Breast epithelium (tissue), 4 donors: Measurements from ENCODE around the gene STAU1. TPM values are rescaled to one million over a fixed set of nuclear protein-coding genes. Genes with fewer than 3 reads are reported as not detected.
"Not testable (repeated sequence)": the region's sequence is repeated elsewhere in the genome, so short reads cannot be mapped to it uniquely, and the experiment has no call there.

Source experiments
- DNase-seq, 2 donors: peaks; one replicate each; pipeline ENCODE4 v3.0.0-alpha.2; 2019; ENCODE audit warnings: low spot score in 2 of 2
- H3K27ac ChIP-seq, 2 donors: fragments of 200-600 bp; sonication (generic) in 1 of 2; one replicate each; pipeline ENCODE4 v1.5.1; 2016 to 2019; ENCODE audit warnings: mild to moderate bottlenecking in 1 of 2
- H3K27me3 ChIP-seq, 2 donors: fragments of 200-600 bp; sonication (generic) in 1 of 2; one replicate each; pipeline versions ENCODE4 v1.5.1 to v1.6.0; 2017 to 2019; ENCODE audit warnings: control low read depth in 1 of 2, mild to moderate bottlenecking in 1 of 2
- H3K36me3 ChIP-seq: fragments of 200-600 bp; one replicate; pipeline ENCODE4 v1.5.1; 2019
- H3K4me1 ChIP-seq, 2 donors: fragments of 200-600 bp; sonication (generic); one replicate each; pipeline ENCODE4 v1.5.1; 2016 to 2019; ENCODE audit warnings: control low read depth in 1 of 2
- H3K4me3 ChIP-seq, 3 donors: fragments of 200-600 bp; sonication (generic); 1 replicate in 2 of 3; 2 replicates in 1 of 3; pipeline ENCODE4 v1.5.1; 2016 to 2019; ENCODE audit warnings: mild to moderate bottlenecking in 3 of 3, moderate library complexity in 2 of 3
- H3K9me3 ChIP-seq, 2 donors: fragments of 200-600 bp; sonication (generic) in 1 of 2; one replicate each; pipeline ENCODE4 v1.5.1; 2016 to 2019; ENCODE audit warnings: control low read depth in 1 of 2
- POLR2A ChIP-seq: fragments of 450-650 bp; IDR thresholded peaks from one replicate; pipeline ENCODE4 v1.6.1; 2016; ENCODE audit warnings: antibody characterized with exemption, mild to moderate bottlenecking, moderate library complexity
- POLR2AphosphoS5 ChIP-seq, 3 donors: sonication (generic); formaldehyde crosslinking; IDR thresholded peaks; one replicate each; pipeline ENCODE4 v1.6.1; 2017; ENCODE audit warnings: antibody characterized with exemption in 3 of 3
- intact Hi-C: fragments of 100-400 bp; cut with DNase I; formaldehyde crosslinking; loops from one replicate; pipeline ENCODE4 v1.15.1; 2023; ENCODE audit warnings: low total_unique reads
- total RNA-seq, 3 donors: library from RNA; depleted of rRNA; stranded (reverse); fragments of >200 nt; gene quantifications; one replicate each; pipeline ENCODE4 v1.1.0, GENCODE V29; 2016
- TF ChIP-seq, protein P1 (sequence below), 3 donors: fragments of 450-650 bp; IDR thresholded peaks; one replicate each; pipeline ENCODE4 v1.5.1; 2016 to 2017; ENCODE audit warnings: antibody characterized with exemption in 3 of 3, mild to moderate bottlenecking in 3 of 3, moderate library complexity in 3 of 3

STAU1 gene
- total RNA-seq, 3 donors from 2014 or later, result 79.8 to 85.2 (median 79.9) TPM

DNA sequence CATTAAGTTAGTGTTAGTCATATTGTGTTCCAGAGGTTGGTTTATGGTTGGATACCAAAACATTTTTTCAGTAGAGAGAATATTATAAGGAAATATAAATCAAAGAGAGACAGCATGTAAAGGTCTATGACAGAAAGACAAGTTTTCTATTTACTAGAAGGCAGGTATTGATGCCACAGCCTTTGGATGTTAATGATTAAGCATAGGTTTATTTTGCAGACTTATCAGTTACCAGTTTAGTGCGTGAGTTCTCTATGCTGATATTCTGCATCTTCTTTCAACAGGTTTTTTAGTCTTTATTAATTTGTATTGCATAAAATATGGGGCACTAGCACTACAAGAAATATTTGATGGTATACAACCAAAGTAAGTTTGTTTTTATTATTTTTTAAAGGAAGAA is 96.4 kb downstream of the STAU1 start:
- no peaks in the 10 kb centered on the region for H3K27me3 ChIP-seq
- no peaks in the 10 kb centered on the region for H3K4me1 ChIP-seq
- intact Hi-C loops, result no loop called here
- no peaks in the 10 kb centered on the region for H3K9me3 ChIP-seq
- TF ChIP-seq POLR2AphosphoS5 (IDR thresholded peaks at IDR 0.05) (no peak), POLR2A (no peak)
- TF ChIP-seq, protein P1, sequence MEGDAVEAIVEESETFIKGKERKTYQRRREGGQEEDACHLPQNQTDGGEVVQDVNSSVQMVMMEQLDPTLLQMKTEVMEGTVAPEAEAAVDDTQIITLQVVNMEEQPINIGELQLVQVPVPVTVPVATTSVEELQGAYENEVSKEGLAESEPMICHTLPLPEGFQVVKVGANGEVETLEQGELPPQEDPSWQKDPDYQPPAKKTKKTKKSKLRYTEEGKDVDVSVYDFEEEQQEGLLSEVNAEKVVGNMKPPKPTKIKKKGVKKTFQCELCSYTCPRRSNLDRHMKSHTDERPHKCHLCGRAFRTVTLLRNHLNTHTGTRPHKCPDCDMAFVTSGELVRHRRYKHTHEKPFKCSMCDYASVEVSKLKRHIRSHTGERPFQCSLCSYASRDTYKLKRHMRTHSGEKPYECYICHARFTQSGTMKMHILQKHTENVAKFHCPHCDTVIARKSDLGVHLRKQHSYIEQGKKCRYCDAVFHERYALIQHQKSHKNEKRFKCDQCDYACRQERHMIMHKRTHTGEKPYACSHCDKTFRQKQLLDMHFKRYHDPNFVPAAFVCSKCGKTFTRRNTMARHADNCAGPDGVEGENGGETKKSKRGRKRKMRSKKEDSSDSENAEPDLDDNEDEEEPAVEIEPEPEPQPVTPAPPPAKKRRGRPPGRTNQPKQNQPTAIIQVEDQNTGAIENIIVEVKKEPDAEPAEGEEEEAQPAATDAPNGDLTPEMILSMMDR (IDR thresholded peaks at IDR 0.05), result no peak
- no peak overlapping the region for H3K4me3 ChIP-seq
- H3K27ac ChIP-seq, result no peak overlapping the region
- peaks cover 4% of the 10 kb centered on the region for H3K36me3 ChIP-seq
- no peak for DNase-seq

GRCh38 chr20:49091104-49091503 is 97.0 kb downstream of the STAU1 start:
- H3K4me3 ChIP-seq, result no peak overlapping the region
- peaks cover under 1% of the 10 kb centered on the region for H3K36me3 ChIP-seq
- no peaks in the 10 kb centered on the region for H3K4me1 ChIP-seq
- TF ChIP-seq, protein P1 (IDR thresholded peaks at IDR 0.05), result no peak
- no peak for TF ChIP-seq POLR2A
- TF ChIP-seq POLR2AphosphoS5 (IDR thresholded peaks at IDR 0.05), result no peak
- no peaks in the 10 kb centered on the region for H3K27me3 ChIP-seq
- no peak overlapping the region for H3K27ac ChIP-seq
- intact Hi-C loops, result no loop called here
- H3K9me3 ChIP-seq, result no peaks in the 10 kb centered on the region
- no peak for DNase-seq

DNA sequence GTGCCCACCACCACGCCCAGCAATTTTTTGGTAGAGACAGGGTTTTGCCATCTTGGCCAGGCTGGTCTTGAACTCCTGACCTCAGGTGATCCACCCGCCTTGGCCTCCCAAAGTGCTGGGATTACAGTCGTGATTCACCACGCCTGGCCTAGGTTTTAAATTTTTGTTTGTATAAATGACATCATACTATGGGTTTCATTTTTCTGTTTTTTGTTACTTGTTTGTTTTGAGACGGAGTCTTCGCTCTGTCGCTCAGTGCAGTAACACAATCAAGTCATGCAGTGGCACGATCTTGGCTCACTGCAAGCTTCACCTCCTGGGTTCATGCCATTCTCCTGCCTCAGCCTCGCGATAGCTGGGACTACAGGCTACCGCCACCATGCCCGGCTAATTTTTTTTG is 105.8 kb downstream of the STAU1 start:
- DNase-seq, H3K4me3 ChIP-seq, H3K4me1 ChIP-seq, H3K36me3 ChIP-seq, intact Hi-C loops, H3K9me3 ChIP-seq, H3K27ac ChIP-seq, H3K27me3 ChIP-seq: not testable (repeated sequence)

DNA sequence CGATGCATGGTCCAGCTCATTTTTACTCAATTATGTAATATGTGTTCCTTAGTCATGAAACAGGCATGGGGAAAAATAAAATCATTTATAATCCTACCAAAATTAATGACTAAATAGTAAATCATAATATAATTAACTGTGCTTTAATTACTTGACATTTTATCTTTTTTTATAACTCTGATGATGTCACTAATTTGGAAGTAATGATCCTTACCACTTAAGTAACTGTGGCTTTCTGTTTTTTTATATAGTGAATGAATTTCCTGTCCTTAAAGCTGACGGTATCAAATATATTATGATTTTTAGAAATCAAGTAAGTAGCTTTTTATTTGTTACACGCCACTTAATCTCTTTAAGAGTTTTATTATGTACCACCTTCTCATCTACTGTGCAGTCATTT is 109.8 kb downstream of the STAU1 start:
- Histone ChIP-seq H3K36me3 (peaks cover 4% of the 10 kb centered on the region), H3K27me3 (no peaks in the 10 kb centered on the region), H3K9me3 (no peaks in the 10 kb centered on the region), H3K27ac (no peak overlapping the region), H3K4me1 (no peaks in the 10 kb centered on the region), H3K4me3 (no peak overlapping the region)
- no peak for DNase-seq
- TF ChIP-seq POLR2A (no peak), POLR2AphosphoS5 (IDR thresholded peaks at IDR 0.05) (no peak)
- TF ChIP-seq, protein P1 (IDR thresholded peaks at IDR 0.05), result no peak
- intact Hi-C loops, result no loop called here

- TF ChIP-seq POLR2A (no peak), POLR2AphosphoS5 (IDR thresholded peaks at IDR 0.05) (no peak)
- TF ChIP-seq, protein P1 (IDR thresholded peaks at IDR 0.05), result no peak
- no peak for DNase-seq
- intact Hi-C loops, result no loop called here
- Histone ChIP-seq H3K36me3 (no peaks in the 10 kb centered on the region), H3K9me3 (no peaks in the 10 kb centered on the region), H3K27me3 (no peaks in the 10 kb centered on the region), H3K4me1 (no peaks in the 10 kb centered on the region), H3K27ac (no peak overlapping the region), H3K4me3 (no peak overlapping the region)
Measured at GRCh38 chr20:49074521-49074920, 113.6 kb downstream of the STAU1 start.

Other genes with a start within 250 kb of the STAU1 start
- 10 to 100 TPM; 33.3 to 61.6 (median 48.5) TPM for gene CSE1L, start 142.0 kb downstream of the STAU1 start, total RNA-seq
- 10 to 100 TPM; 28.5 to 35.1 (median 34.8) TPM for gene DDX27, start 31.1 kb upstream of the STAU1 start, total RNA-seq
- gene ZNFX1, start 89.7 kb upstream of the STAU1 start, total RNA-seq, result 10 to 100 TPM; 36.3 to 42.1 (median 36.7) TPM